Smooth muscle cell (in vitro differentiated cells): ENCODE data around the gene OSCAR. TPM values are rescaled to one million over a fixed set of nuclear protein-coding genes. Genes with fewer than 3 reads are reported as not detected.

Experiments
- DNase-seq: peaks from one replicate; lab custom pipeline; 2025; ENCODE audit not compliant: unreplicated experiment; lab: John Stamatoyannopoulos, UW
- H2AFZ ChIP-seq: fragments of 200-600 bp; sonication (generic); 2 replicates; pipeline ENCODE4 v1.6.0; 2016; ENCODE audit warnings: antibody characterized with exemption, low read depth, mild to moderate bottlenecking
- H3F3A ChIP-seq: fragments of 200-600 bp; sonication (generic); 2 replicates; pipeline ENCODE4 v1.6.0; 2017; ENCODE audit warnings: antibody characterized with exemption, low read depth
- H3K27ac ChIP-seq: fragments of 200-600 bp; sonication (generic); 2 replicates; pipeline ENCODE4 v1.5.1; 2016; ENCODE audit warnings: low read depth, mild to moderate bottlenecking
- H3K27me3 ChIP-seq: fragments of 200-600 bp; sonication (generic); 2 replicates; pipeline ENCODE4 v1.6.1; 2016; ENCODE audit warnings: low read depth, mild to moderate bottlenecking
- H3K36me3 ChIP-seq: fragments of 200-600 bp; sonication (generic); 2 replicates; pipeline ENCODE4 v1.5.1; 2016; ENCODE audit warnings: low read depth
- H3K4me1 ChIP-seq: fragments of 200-600 bp; sonication (generic); 2 replicates; pipeline ENCODE4 v1.5.1; 2016; ENCODE audit warnings: low read depth
- H3K4me2 ChIP-seq: fragments of 200-600 bp; sonication (generic); 2 replicates; pipeline ENCODE4 v1.6.0; 2016; ENCODE audit warnings: mild to moderate bottlenecking
- H3K4me3 ChIP-seq: fragments of 200-600 bp; sonication (generic); 2 replicates; pipeline ENCODE4 v1.5.1; 2016; ENCODE audit warnings: mild to moderate bottlenecking
- H3K79me2 ChIP-seq: fragments of 200-600 bp; sonication (generic); 2 replicates; pipeline ENCODE4 v1.6.0; 2016; ENCODE audit warnings: low read depth, mild to moderate bottlenecking
- H3K9ac ChIP-seq: fragments of 200-600 bp; sonication (generic); 2 replicates; pipeline ENCODE4 v1.6.0; 2016; ENCODE audit warnings: low read depth
- H3K9me3 ChIP-seq: fragments of 200-600 bp; sonication (generic); replicated peaks from 2 replicates; pipeline ENCODE4 v1.5.1; 2016; ENCODE audit warnings: low read depth
- H4K20me1 ChIP-seq: fragments of 200-600 bp; sonication (generic); 2 replicates; pipeline ENCODE4 v1.6.0; 2016; ENCODE audit warnings: low read depth
- CTCF ChIP-seq: fragments of 200-600 bp; sonication (generic); IDR thresholded peaks from 2 replicates; pipeline ENCODE4 v1.5.1; 2017; ENCODE audit warnings: borderline replicate concordance, mild to moderate bottlenecking, antibody characterized with exemption; ENCODE audit not compliant: insufficient read depth, poor library complexity, severe bottlenecking
- WGBS: methylation state at CpG from one replicate; pipeline ENCODE4 v1.1.7; 2016; ENCODE audit warnings: low lambda C conversion rate; 5-methylcytosine and 5-hydroxymethylcytosine counted together
- polyA plus RNA-seq: library from polyadenylated mRNA; unstranded; fragments of >200 nt; fragmentation: Nextera tagmentation; extraction: Ambion mirVana; gene quantifications from 2 replicates; pipeline ENCODE4 v1.2.1, GENCODE V29; 2016
- total RNA-seq: library from RNA; depleted of rRNA; stranded (reverse); fragments of >200 nt; gene quantifications from 2 replicates; pipeline ENCODE4 v1.2.3, GENCODE V29; 2014

The OSCAR gene
- total and polyA plus RNA-seq, 2 experiments from 2014 or later = 0.90 TPM; not detected in 1

GRCh38 chr19:54109651-54110050 is 9.0 kb upstream of the OSCAR start:
- no peak for TF ChIP-seq CTCF
- no peak overlapping the region for H3K4me3 ChIP-seq
- no peak overlapping the region for H3K27ac ChIP-seq
- WGBS = 94% methylated on average over 4 of the region's 6 CpGs
- no peak overlapping the region for H2AFZ ChIP-seq
- no peak overlapping the region for H3K9ac ChIP-seq
- no peaks in the 10 kb centered on the region for H3K36me3 ChIP-seq
- no peaks in the 10 kb centered on the region for H3K9me3 ChIP-seq
- H3K4me1 ChIP-seq = peaks cover 5% of the 10 kb centered on the region
- H4K20me1 ChIP-seq = no peaks in the 10 kb centered on the region
- no peaks in the 10 kb centered on the region for H3K27me3 ChIP-seq
- no peak overlapping the region for H3K4me2 ChIP-seq
- no peaks in the 10 kb centered on the region for H3F3A ChIP-seq
- H3K79me2 ChIP-seq = peaks cover 12% of the 10 kb centered on the region
- no peak for DNase-seq

GRCh38 chr19:54108496-54108895 is 7.9 kb upstream of the OSCAR start:
- no peak for TF ChIP-seq CTCF
- no peaks in the 10 kb centered on the region for H3K36me3 ChIP-seq
- H3K27me3 ChIP-seq = no peaks in the 10 kb centered on the region
- no peaks in the 10 kb centered on the region for H3K9me3 ChIP-seq
- H3K4me1 ChIP-seq = no peaks in the 10 kb centered on the region
- no peak overlapping the region for H3K4me2 ChIP-seq
- no peak overlapping the region for H2AFZ ChIP-seq
- H3F3A ChIP-seq = no peaks in the 10 kb centered on the region
- 95% methylated on average over 7 of the region's 7 CpGs for WGBS
- H3K9ac ChIP-seq = no peak overlapping the region
- H3K27ac ChIP-seq = no peak overlapping the region
- H3K79me2 ChIP-seq = peaks cover 12% of the 10 kb centered on the region
- no peaks in the 10 kb centered on the region for H4K20me1 ChIP-seq
- no peak for DNase-seq
- H3K4me3 ChIP-seq = no peak overlapping the region

- TF ChIP-seq CTCF = no peak
- DNase-seq = no peak
- Histone ChIP-seq H3K79me2 (peaks cover 16% of the 10 kb centered on the region), H3K4me3 (no peak overlapping the region), H3K27ac (no peak overlapping the region), H3K4me1 (no peaks in the 10 kb centered on the region), H3F3A (no peaks in the 10 kb centered on the region), H3K9ac (no peak overlapping the region), H2AFZ (no peak overlapping the region), H3K36me3 (no peaks in the 10 kb centered on the region), H3K27me3 (no peaks in the 10 kb centered on the region), H4K20me1 (no peaks in the 10 kb centered on the region), H3K9me3 (no peaks in the 10 kb centered on the region), H3K4me2 (no peak overlapping the region)
- 96% methylated on average over 19 of the region's 21 CpGs for WGBS
Observed at GRCh38 chr19:54107876-54108490, 7.4 kb upstream of the OSCAR start.

GRCh38 chr19:54106716-54107115 is 6.1 kb upstream of the OSCAR start:
- Histone ChIP-seq H3K4me2 (no peak overlapping the region), H3K4me1 (no peaks in the 10 kb centered on the region), H3K4me3 (no peak overlapping the region), H3K9me3 (no peaks in the 10 kb centered on the region), H3K9ac (no peak overlapping the region), H4K20me1 (no peaks in the 10 kb centered on the region), H3K27ac (no peak overlapping the region), H2AFZ (no peak overlapping the region), H3K27me3 (no peaks in the 10 kb centered on the region), H3K36me3 (no peaks in the 10 kb centered on the region), H3F3A (no peaks in the 10 kb centered on the region), H3K79me2 (peaks cover 19% of the 10 kb centered on the region)
- 96% methylated on average over 15 of the region's 15 CpGs for WGBS
- DNase-seq = no peak
- TF ChIP-seq CTCF = no peak
